Fibroblast of lung (primary cell): ENCODE data around the gene ECI1. TPM values are rescaled to one million over a fixed set of nuclear protein-coding genes. Genes with fewer than 3 reads are reported as not detected.

Source experiments
- DNase-seq, 2 donors: peaks; one replicate each; pipeline versions ENCODE4 v3.0.0 to v3.0.0-alpha.2; 2010; ENCODE audit warnings: low read depth in 2 of 2
- H2AFZ ChIP-seq: 2 replicates; pipeline ENCODE4 v1.5.1; 2012; ENCODE audit warnings: low read length, control low read depth, inconsistent platforms
- H3K27ac ChIP-seq: 2 replicates; pipeline ENCODE4 v1.5.1; 2011; ENCODE audit warnings: low read length, control low read depth; ENCODE audit not compliant: insufficient read depth
- H3K27me3 ChIP-seq: 2 replicates; pipeline ENCODE4 v1.5.1; 2011; ENCODE audit warnings: mild to moderate bottlenecking, low read length; ENCODE audit not compliant: control insufficient read depth, insufficient read depth
- H3K36me3 ChIP-seq: 2 replicates; pipeline ENCODE4 v1.5.1; 2011; ENCODE audit warnings: low read length; ENCODE audit not compliant: control insufficient read depth, insufficient read depth
- H3K4me1 ChIP-seq: 2 replicates; pipeline ENCODE4 v1.5.1; 2011; ENCODE audit warnings: low read length; ENCODE audit not compliant: control insufficient read depth, insufficient read depth; ENCODE audit errors: extremely low read depth
- H3K4me2 ChIP-seq: 2 replicates; pipeline ENCODE4 v1.5.1; 2011; ENCODE audit warnings: low read length, control low read depth; ENCODE audit not compliant: insufficient read depth; ENCODE audit errors: extremely low read depth
- H3K4me3 ChIP-seq, 4 experiments: fragments of 200-600 bp in 1 of 4; sonication (generic) in 1 of 4; replicated peaks in 1 of 4; 2 replicates each; pipeline ENCODE4 v1.5.1; 2011 to 2016; ENCODE audit warnings: low read length in 4 of 4, low read depth in 3 of 4, mild to moderate bottlenecking in 3 of 4, control low read depth in 2 of 4, inconsistent platforms in 1 of 4, mixed read lengths in 1 of 4; ENCODE audit not compliant: insufficient read depth in 1 of 4; ENCODE audit errors: control extremely low read depth in 1 of 4
- H3K79me2 ChIP-seq: 2 replicates; pipeline ENCODE4 v1.5.1; 2012; ENCODE audit warnings: mild to moderate bottlenecking, low read length, inconsistent platforms; ENCODE audit not compliant: control insufficient read depth, insufficient read depth
- H3K9ac ChIP-seq: 2 replicates; pipeline ENCODE4 v1.5.1; 2011; ENCODE audit warnings: mild to moderate bottlenecking, low read length, control low read depth; ENCODE audit not compliant: insufficient read depth
- H3K9me3 ChIP-seq: 2 replicates; pipeline ENCODE4 v1.5.1; 2012; ENCODE audit warnings: low read depth, low read length; ENCODE audit not compliant: control insufficient read depth, insufficient read depth
- H4K20me1 ChIP-seq: 2 replicates; pipeline ENCODE4 v1.5.1; 2011; ENCODE audit warnings: low read length; ENCODE audit not compliant: control insufficient read depth, insufficient read depth; ENCODE audit errors: extremely low read depth
- EZH2 ChIP-seq: IDR thresholded peaks from 2 replicates; pipeline ENCODE4 v1.5.1; 2012; ENCODE audit warnings: low read length, control low read depth, mild to moderate bottlenecking; ENCODE audit errors: missing control alignments
- polyA plus RNA-seq, 2 donors: library from polyadenylated mRNA; depleted of rRNA in 1 of 2; stranded (reverse) in 1 of 2; unstranded in 1 of 2; fragments of >200 nt; gene quantifications; 2 replicates each; pipeline ENCODE4 v1.2.1, GENCODE V29; 2011 to 2012; ENCODE audit warnings: missing spikeins in 1 of 2
- total RNA-seq: library from RNA; depleted of rRNA; stranded (reverse); fragments of >200 nt; gene quantifications from 2 replicates; pipeline ENCODE4 v1.2.1, GENCODE V29; 2014
- TF ChIP-seq, protein P1 (sequence below), 2 donors: IDR thresholded peaks in 1 of 2; conservative IDR thresholded peaks in 1 of 2; 1 replicate in 1 of 2; 2 replicates in 1 of 2; pipeline ENCODE4 v1.5.1; 2011 to 2012; ENCODE audit warnings: low read length in 2 of 2, control low read depth in 1 of 2, inconsistent platforms in 1 of 2, low read depth in 1 of 2, mild to moderate bottlenecking in 1 of 2

Gene ECI1
- total and polyA plus RNA-seq, 2 donors (not counting 1 experiment from before 2014, with no cell fraction given), result 18.8 to 35.8 TPM

DNA sequence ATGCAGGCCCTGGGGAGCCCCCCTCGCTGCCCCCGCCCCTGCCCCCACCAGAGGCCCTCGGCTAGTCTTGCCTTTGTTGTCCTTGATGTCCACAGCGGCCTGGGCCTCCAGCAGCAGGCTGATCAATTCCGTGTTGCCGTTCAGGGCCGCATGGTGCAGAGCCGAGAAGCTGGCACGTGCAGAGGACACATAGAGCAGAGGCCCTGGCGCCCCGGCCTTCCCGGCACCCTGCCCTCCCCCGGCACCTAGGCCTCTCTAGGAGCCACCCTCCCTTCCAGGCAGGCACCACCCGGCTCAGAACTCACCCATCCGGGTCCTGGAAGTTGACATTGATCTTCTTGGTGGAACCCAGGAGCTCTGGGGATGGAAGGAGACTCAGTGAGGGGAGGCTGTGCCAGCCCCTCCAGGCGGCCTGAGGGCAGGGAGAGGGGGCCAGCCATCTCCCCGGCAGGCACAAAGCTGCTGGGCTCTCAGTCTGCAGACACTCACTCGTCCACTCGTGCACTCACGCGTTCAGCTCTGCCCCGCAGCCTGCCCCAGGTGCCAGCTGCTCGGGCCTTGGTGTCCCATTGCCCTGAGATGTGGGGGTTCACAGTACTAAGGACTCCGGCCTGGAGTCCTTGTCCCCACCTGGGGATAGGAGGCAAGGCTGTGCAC, 61.3 kb downstream of the ECI1 start:
- Histone ChIP-seq H3K4me2 (no peak overlapping the region), H3K36me3 (no peaks in the 10 kb centered on the region), H3K79me2 (no peaks in the 10 kb centered on the region), H2AFZ (no peak overlapping the region), H3K9me3 (no peaks in the 10 kb centered on the region), H3K4me1 (no peaks in the 10 kb centered on the region), H3K27ac (no peak overlapping the region), H3K4me3 (no peak overlapping the region), H4K20me1 (no peaks in the 10 kb centered on the region), H3K27me3 (peaks cover 8% of the 10 kb centered on the region), H3K9ac (no peak overlapping the region)
- TF ChIP-seq EZH2, result no peak
- TF ChIP-seq, protein P1, sequence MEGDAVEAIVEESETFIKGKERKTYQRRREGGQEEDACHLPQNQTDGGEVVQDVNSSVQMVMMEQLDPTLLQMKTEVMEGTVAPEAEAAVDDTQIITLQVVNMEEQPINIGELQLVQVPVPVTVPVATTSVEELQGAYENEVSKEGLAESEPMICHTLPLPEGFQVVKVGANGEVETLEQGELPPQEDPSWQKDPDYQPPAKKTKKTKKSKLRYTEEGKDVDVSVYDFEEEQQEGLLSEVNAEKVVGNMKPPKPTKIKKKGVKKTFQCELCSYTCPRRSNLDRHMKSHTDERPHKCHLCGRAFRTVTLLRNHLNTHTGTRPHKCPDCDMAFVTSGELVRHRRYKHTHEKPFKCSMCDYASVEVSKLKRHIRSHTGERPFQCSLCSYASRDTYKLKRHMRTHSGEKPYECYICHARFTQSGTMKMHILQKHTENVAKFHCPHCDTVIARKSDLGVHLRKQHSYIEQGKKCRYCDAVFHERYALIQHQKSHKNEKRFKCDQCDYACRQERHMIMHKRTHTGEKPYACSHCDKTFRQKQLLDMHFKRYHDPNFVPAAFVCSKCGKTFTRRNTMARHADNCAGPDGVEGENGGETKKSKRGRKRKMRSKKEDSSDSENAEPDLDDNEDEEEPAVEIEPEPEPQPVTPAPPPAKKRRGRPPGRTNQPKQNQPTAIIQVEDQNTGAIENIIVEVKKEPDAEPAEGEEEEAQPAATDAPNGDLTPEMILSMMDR (conservative IDR thresholded peaks at IDR 0.05 in 1 of 2, IDR thresholded peaks at IDR 0.05 in 1 of 2; ENCODE audit: low read depth in 1 of 2, low read length in 2 of 2), result no peak
- DNase-seq, result no peak

Other genes starting within 250 kb of the ECI1 start
- 10.8 and 18.8 TPM in 2 replicates for gene ZNF598, start 241.8 kb downstream of the ECI1 start, total RNA-seq
- 11.6 and 18.7 TPM in 2 replicates for gene ZNF598, start 241.8 kb downstream of the ECI1 start, polyA plus RNA-seq
- 0.26 and 0.99 TPM in 2 replicates for gene NPW, start 231.8 kb downstream of the ECI1 start, total RNA-seq
- gene NPW, start 231.8 kb downstream of the ECI1 start, polyA plus RNA-seq, result 0.06 and 0.20 TPM in 2 replicates
- gene NHERF2, start 224.7 kb downstream of the ECI1 start, total RNA-seq, result 16.9 and 21.5 TPM in 2 replicates
- 30.7 and 38.0 TPM in 2 replicates for gene NHERF2, start 224.7 kb downstream of the ECI1 start, polyA plus RNA-seq
- 34.7 and 44.4 TPM in 2 replicates for gene NTHL1, start 203.8 kb downstream of the ECI1 start, total RNA-seq
- gene NTHL1, start 203.8 kb downstream of the ECI1 start, polyA plus RNA-seq, result 8.4 and 9.2 TPM in 2 replicates
- 35.7 and 46.6 TPM in 2 replicates for gene TSC2, start 203.6 kb downstream of the ECI1 start, total RNA-seq
- 24.5 and 39.6 TPM in 2 replicates for gene TSC2, start 203.6 kb downstream of the ECI1 start, polyA plus RNA-seq
- 120 and 199 TPM in 2 replicates for gene PKD1, start 115.7 kb downstream of the ECI1 start, total RNA-seq
- gene PKD1, start 115.7 kb downstream of the ECI1 start, polyA plus RNA-seq, result 15.2 and 16.3 TPM in 2 replicates
- gene RAB26, start 103.0 kb downstream of the ECI1 start, total RNA-seq, result 0.51 and 2.0 TPM in 2 replicates
- gene RAB26, start 103.0 kb downstream of the ECI1 start, polyA plus RNA-seq, result 0.43 and 1.3 TPM in 2 replicates
- gene TRAF7, start 95.8 kb downstream of the ECI1 start, total RNA-seq, result 52.1 and 60.3 TPM in 2 replicates
- 38.7 and 44.4 TPM in 2 replicates for gene TRAF7, start 95.8 kb downstream of the ECI1 start, polyA plus RNA-seq
- gene CASKIN1, start 55.0 kb downstream of the ECI1 start, total RNA-seq, result 0.17 and 0.26 TPM in 2 replicates
- 0.01 TPM in 1 of 2 replicates, not detected in the other for gene CASKIN1, start 55.0 kb downstream of the ECI1 start, polyA plus RNA-seq
- 16.8 and 22.3 TPM in 2 replicates for gene MLST8, start 46.1 kb downstream of the ECI1 start, total RNA-seq
- 30.9 and 58.0 TPM in 2 replicates for gene MLST8, start 46.1 kb downstream of the ECI1 start, polyA plus RNA-seq
- gene BRICD5, start 40.7 kb downstream of the ECI1 start, total RNA-seq, result 1.3 and 1.5 TPM in 2 replicates
- 0.23 and 0.33 TPM in 2 replicates for gene BRICD5, start 40.7 kb downstream of the ECI1 start, polyA plus RNA-seq
- gene PGP, start 36.7 kb downstream of the ECI1 start, total RNA-seq, result 5.6 and 9.6 TPM in 2 replicates
- 4.2 and 6.5 TPM in 2 replicates for gene PGP, start 36.7 kb downstream of the ECI1 start, polyA plus RNA-seq
- 24.9 and 31.2 TPM in 2 replicates for gene E4F1, start 28.0 kb downstream of the ECI1 start, total RNA-seq
- 6.7 and 7.8 TPM in 2 replicates for gene E4F1, start 28.0 kb downstream of the ECI1 start, polyA plus RNA-seq
- 0.77 and 0.99 TPM in 2 replicates for gene DNASE1L2, start 15.1 kb downstream of the ECI1 start, total RNA-seq
- gene DNASE1L2, start 15.1 kb downstream of the ECI1 start, polyA plus RNA-seq, result 0.34 and 0.40 TPM in 2 replicates
- 38.1 and 44.9 TPM in 2 replicates for gene RNPS1, start 16.5 kb upstream of the ECI1 start, total RNA-seq
- gene RNPS1, start 16.5 kb upstream of the ECI1 start, polyA plus RNA-seq, result 115 and 194 TPM in 2 replicates
- 1.5 and 6.1 TPM in 2 replicates for gene ABCA3, start 89.1 kb upstream of the ECI1 start, total RNA-seq
- 1.7 and 3.2 TPM in 2 replicates for gene ABCA3, start 89.1 kb upstream of the ECI1 start, polyA plus RNA-seq
- gene CCNF, start 177.9 kb upstream of the ECI1 start, total RNA-seq, result 3.6 and 7.3 TPM in 2 replicates
- 3.8 and 11.8 TPM in 2 replicates for gene CCNF, start 177.9 kb upstream of the ECI1 start, polyA plus RNA-seq
- gene TEDC2, start 208.5 kb upstream of the ECI1 start, total RNA-seq, result 1.0 and 1.7 TPM in 2 replicates
- gene TEDC2, start 208.5 kb upstream of the ECI1 start, polyA plus RNA-seq, result 1.2 and 2.7 TPM in 2 replicates
- 1.3 and 2.1 TPM in 2 replicates for gene NTN3, start 219.7 kb upstream of the ECI1 start, total RNA-seq
- 0.08 TPM in 2 replicates for gene NTN3, start 219.7 kb upstream of the ECI1 start, polyA plus RNA-seq
- gene TBC1D24, start 223.5 kb upstream of the ECI1 start, total RNA-seq, result 8.5 and 10.9 TPM in 2 replicates
- gene TBC1D24, start 223.5 kb upstream of the ECI1 start, polyA plus RNA-seq, result 6.3 and 6.7 TPM in 2 replicates